GM23338 (cell line): ENCODE data around the gene SEL1L3. TPM values are rescaled to one million over a fixed set of nuclear protein-coding genes. Genes with fewer than 3 reads are reported as not detected.

Experiments used
- ATAC-seq: fragments of 200-7000 bp; cut with Tn5 transposase; 3 replicates; pipeline ENCODE4 v1.9.1; 2020
- DNase-seq: peaks from one replicate; pipeline ENCODE4 v3.0.0-alpha.2; 2015; ENCODE audit warnings: low spot score
- H2AFZ ChIP-seq: fragments of 200-600 bp; sonication (generic); 2 replicates; pipeline ENCODE4 v1.8.0; 2016; ENCODE audit warnings: antibody characterized with exemption, mild to moderate bottlenecking, moderate library complexity
- H3F3A ChIP-seq: fragments of 200-600 bp; sonication (generic); replicated peaks from 2 replicates; pipeline ENCODE4 v1.8.0; 2017; ENCODE audit warnings: antibody characterized with exemption, mixed run types, low read depth
- H3K27ac ChIP-seq: fragments of 200-600 bp; sonication (generic); 2 replicates; pipeline ENCODE4 v1.6.1; 2016; ENCODE audit warnings: low read depth
- H3K27me3 ChIP-seq: fragments of 200-600 bp; sonication (generic); 2 replicates; pipeline ENCODE4 v1.8.0; 2016; ENCODE audit warnings: mild to moderate bottlenecking, mixed run types, moderate library complexity; ENCODE audit not compliant: insufficient read depth
- H3K36me3 ChIP-seq: fragments of 200-600 bp; sonication (generic); 2 replicates; pipeline ENCODE4 v1.8.0; 2016; ENCODE audit warnings: mild to moderate bottlenecking; ENCODE audit not compliant: insufficient read depth
- H3K4me1 ChIP-seq: fragments of 200-600 bp; sonication (generic); 2 replicates; pipeline ENCODE4 v1.8.0; 2016; ENCODE audit warnings: mild to moderate bottlenecking, moderate library complexity; ENCODE audit not compliant: insufficient read depth
- H3K4me2 ChIP-seq: fragments of 200-600 bp; sonication (generic); 2 replicates; pipeline ENCODE4 v1.7.1; 2017; ENCODE audit warnings: mixed run types
- H3K4me3 ChIP-seq: fragments of 200-600 bp; sonication (generic); 2 replicates; pipeline ENCODE4 v1.6.1; 2016; ENCODE audit warnings: mixed run types
- H3K79me2 ChIP-seq: fragments of 200-600 bp; sonication (generic); replicated peaks from 2 replicates; pipeline ENCODE4 v1.8.0; 2017; ENCODE audit warnings: mild to moderate bottlenecking; ENCODE audit not compliant: insufficient read depth
- H3K9me2 ChIP-seq: fragments of 200-600 bp; sonication (generic); 2 replicates; pipeline ENCODE4 v1.8.0; 2017; ENCODE audit not compliant: insufficient read depth
- H4K20me1 ChIP-seq: fragments of 200-600 bp; sonication (generic); replicated peaks from 2 replicates; pipeline ENCODE4 v1.8.0; 2017; ENCODE audit warnings: mild to moderate bottlenecking; ENCODE audit not compliant: insufficient read depth
- H3K27ac Mint-ChIP-seq: 2 replicates; pipeline ENCODE4 v1.8.0; 2020; ENCODE audit warnings: inconsistent platforms, mild to moderate bottlenecking, moderate library complexity, mixed read lengths
- H3K27me3 Mint-ChIP-seq: 3 replicates; pipeline ENCODE4 v1.8.0; 2022; ENCODE audit warnings: low read depth, mild to moderate bottlenecking, moderate library complexity, mixed read lengths, inconsistent platforms; ENCODE audit not compliant: insufficient read depth, poor library complexity
- H3K36me3 Mint-ChIP-seq: 3 replicates; pipeline ENCODE4 v1.8.0; 2021; ENCODE audit warnings: low read depth, mild to moderate bottlenecking, inconsistent platforms, moderate library complexity, mixed read lengths
- H3K4me1 Mint-ChIP-seq: 3 replicates; pipeline ENCODE4 v1.8.0; 2020; ENCODE audit warnings: mild to moderate bottlenecking, inconsistent platforms, mixed read lengths
- H3K4me3 Mint-ChIP-seq: 3 replicates; pipeline ENCODE4 v1.8.0; 2021; ENCODE audit warnings: moderate library complexity, mild to moderate bottlenecking, inconsistent platforms, mixed read lengths
- H3K9me3 Mint-ChIP-seq: 3 replicates; pipeline ENCODE4 v1.8.0; 2020; ENCODE audit warnings: moderate library complexity, mild to moderate bottlenecking, inconsistent platforms, mixed read lengths
- CREB1 ChIP-seq: fragments of 250-450 bp; sonication (Bioruptor Pico); IDR thresholded peaks from 2 replicates; pipeline ENCODE4 v1.5.0; 2020; ENCODE audit warnings: low read depth, mild to moderate bottlenecking, moderate library complexity
- EZH2 ChIP-seq: fragments of 200-600 bp; sonication (generic); IDR thresholded peaks from one replicate; pipeline ENCODE4 v1.8.0; 2017; ENCODE audit warnings: antibody characterized with exemption, mild to moderate bottlenecking, low read depth; ENCODE audit not compliant: unreplicated experiment
- EZH2phosphoT487 ChIP-seq: fragments of 200-600 bp; sonication (generic); IDR thresholded peaks from one replicate; pipeline ENCODE4 v1.8.1; 2018; ENCODE audit warnings: antibody characterized with exemption; ENCODE audit not compliant: unreplicated experiment
- JUNB ChIP-seq: IDR thresholded peaks from one replicate; pipeline ENCODE4 v1.6.1; 2016; ENCODE audit warnings: antibody characterized with exemption; ENCODE audit not compliant: unreplicated experiment
- NANOG ChIP-seq: IDR thresholded peaks from 2 replicates; pipeline ENCODE4 v1.6.1; 2016; ENCODE audit warnings: antibody characterized with exemption, borderline replicate concordance
- POLR2AphosphoS5 ChIP-seq: IDR thresholded peaks from 2 replicates; pipeline ENCODE4 v1.6.1; 2016; ENCODE audit warnings: antibody characterized with exemption, low read depth
- STAT1 ChIP-seq: IDR thresholded peaks from one replicate; pipeline ENCODE4 v1.6.1; 2016; ENCODE audit warnings: antibody characterized with exemption; ENCODE audit not compliant: unreplicated experiment
- ZNF114 ChIP-seq: fragments of 250-450 bp; sonication (Bioruptor Pico); IDR thresholded peaks from 2 replicates; pipeline ENCODE4 v1.5.0; 2020; ENCODE audit warnings: mild to moderate bottlenecking, moderate library complexity
- ZNF331 ChIP-seq: fragments of 250-450 bp; sonication (Bioruptor Pico); IDR thresholded peaks from 2 replicates; pipeline ENCODE4 v1.5.0; 2020; ENCODE audit warnings: low read depth, mild to moderate bottlenecking, moderate library complexity
- polyA plus RNA-seq: library from polyadenylated mRNA; unstranded; fragments of >200 nt; fragmentation: Nextera tagmentation; extraction: Ambion mirVana; gene quantifications from 2 replicates; pipeline ENCODE4 v1.2.1, GENCODE V29; 2016
- total RNA-seq: library from RNA; depleted of rRNA; stranded (reverse); fragments of >200 nt; shearing (Covaris generic); gene quantifications from 2 replicates; pipeline ENCODE4 v1.2.3, GENCODE V29; 2014
- TF ChIP-seq, protein P1 (sequence below): IDR thresholded peaks from one replicate; pipeline ENCODE4 v1.6.1; 2018; ENCODE audit warnings: antibody characterized with exemption; ENCODE audit not compliant: unreplicated experiment
- TF ChIP-seq, protein P2 (sequence below), 2 experiments: fragments of 200-600 bp in 1 of 2; sonication (generic) in 1 of 2; conservative IDR thresholded peaks; 2 replicates each; pipeline versions ENCODE4 v1.5.1 to v1.6.1; 2016 to 2017; ENCODE audit warnings: antibody characterized with exemption in 2 of 2, low read depth in 2 of 2, mild to moderate bottlenecking in 2 of 2, moderate library complexity in 1 of 2
- TF ChIP-seq, protein P3 (sequence below): fragments of 250-450 bp; sonication (Bioruptor Pico); IDR thresholded peaks from 2 replicates; pipeline ENCODE4 v1.5.0; 2020; ENCODE audit warnings: mild to moderate bottlenecking, moderate library complexity
- TF ChIP-seq, protein P4 (sequence below): IDR thresholded peaks from 2 replicates; pipeline ENCODE4 v1.6.1; 2016; ENCODE audit warnings: antibody characterized with exemption

SEL1L3 gene
- total and polyA plus RNA-seq, 2 experiments from 2014 or later, result 17.1 to 61.7 TPM

DNA sequence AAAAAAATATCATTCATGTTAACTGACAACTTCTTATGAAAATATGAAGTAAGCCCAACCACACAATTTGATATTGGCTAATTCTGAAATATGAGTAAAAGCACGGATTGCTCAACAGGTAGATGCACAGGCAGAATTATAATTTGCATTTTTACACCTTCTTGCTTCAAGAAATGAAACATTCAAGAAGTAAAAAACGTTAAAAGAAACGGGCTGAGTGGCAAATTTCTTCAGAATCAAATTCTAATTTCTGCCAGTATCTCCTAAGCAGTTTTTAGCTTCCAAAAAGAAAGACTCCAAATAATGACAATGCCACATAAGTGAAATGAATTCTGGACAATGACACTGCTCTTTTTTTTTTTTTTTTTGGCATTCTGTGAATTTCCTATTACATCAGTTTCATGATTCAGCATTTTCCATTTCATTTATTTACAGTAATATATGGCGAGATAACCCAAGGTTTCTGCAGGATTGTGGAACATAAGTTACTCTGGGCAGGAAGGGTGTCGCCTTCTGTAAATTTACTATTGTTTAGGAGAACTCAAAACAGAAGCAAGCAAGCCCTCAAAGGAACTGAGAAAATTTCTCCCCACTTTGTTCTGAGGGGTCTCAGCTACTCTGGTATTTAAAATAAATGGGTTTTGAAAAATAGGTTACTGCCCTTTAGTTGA lies 1.4 kb downstream of the SEL1L3 start:
- H3K36me3 Mint-ChIP-seq, result peaks cover 8% of the 10 kb centered on the region; the same call in 2 of the 3 replicates
- Histone ChIP-seq H3K4me1 (peaks cover 46% of the 10 kb centered on the region), H3K4me3 (peak overlapping the region; percentile 91), H4K20me1 (peaks cover 7% of the 10 kb centered on the region; the same call in 1 of the 2 replicates), H3K9me2 (no peaks in the 10 kb centered on the region), H3K27ac (no peak overlapping the region), H3K79me2 (peaks cover 56% of the 10 kb centered on the region), H3K36me3 (no peaks in the 10 kb centered on the region), H3F3A (peaks cover 7% of the 10 kb centered on the region; the same call in 1 of the 2 replicates), H3K27me3 (peaks cover 15% of the 10 kb centered on the region), H2AFZ (peak overlapping the region; percentile 70; the same call in 1 of the 2 replicates), H3K4me2 (peak overlapping the region; percentile 99)
- H3K27ac Mint-ChIP-seq, result peak overlapping the region; percentile 78
- TF ChIP-seq, protein P1, sequence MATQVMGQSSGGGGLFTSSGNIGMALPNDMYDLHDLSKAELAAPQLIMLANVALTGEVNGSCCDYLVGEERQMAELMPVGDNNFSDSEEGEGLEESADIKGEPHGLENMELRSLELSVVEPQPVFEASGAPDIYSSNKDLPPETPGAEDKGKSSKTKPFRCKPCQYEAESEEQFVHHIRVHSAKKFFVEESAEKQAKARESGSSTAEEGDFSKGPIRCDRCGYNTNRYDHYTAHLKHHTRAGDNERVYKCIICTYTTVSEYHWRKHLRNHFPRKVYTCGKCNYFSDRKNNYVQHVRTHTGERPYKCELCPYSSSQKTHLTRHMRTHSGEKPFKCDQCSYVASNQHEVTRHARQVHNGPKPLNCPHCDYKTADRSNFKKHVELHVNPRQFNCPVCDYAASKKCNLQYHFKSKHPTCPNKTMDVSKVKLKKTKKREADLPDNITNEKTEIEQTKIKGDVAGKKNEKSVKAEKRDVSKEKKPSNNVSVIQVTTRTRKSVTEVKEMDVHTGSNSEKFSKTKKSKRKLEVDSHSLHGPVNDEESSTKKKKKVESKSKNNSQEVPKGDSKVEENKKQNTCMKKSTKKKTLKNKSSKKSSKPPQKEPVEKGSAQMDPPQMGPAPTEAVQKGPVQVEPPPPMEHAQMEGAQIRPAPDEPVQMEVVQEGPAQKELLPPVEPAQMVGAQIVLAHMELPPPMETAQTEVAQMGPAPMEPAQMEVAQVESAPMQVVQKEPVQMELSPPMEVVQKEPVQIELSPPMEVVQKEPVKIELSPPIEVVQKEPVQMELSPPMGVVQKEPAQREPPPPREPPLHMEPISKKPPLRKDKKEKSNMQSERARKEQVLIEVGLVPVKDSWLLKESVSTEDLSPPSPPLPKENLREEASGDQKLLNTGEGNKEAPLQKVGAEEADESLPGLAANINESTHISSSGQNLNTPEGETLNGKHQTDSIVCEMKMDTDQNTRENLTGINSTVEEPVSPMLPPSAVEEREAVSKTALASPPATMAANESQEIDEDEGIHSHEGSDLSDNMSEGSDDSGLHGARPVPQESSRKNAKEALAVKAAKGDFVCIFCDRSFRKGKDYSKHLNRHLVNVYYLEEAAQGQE, result no peak
- TF ChIP-seq POLR2AphosphoS5 (no peak), STAT1 (no peak), JUNB (no peak), EZH2phosphoT487 (no peak), CREB1 (CRISPR knock-in tag) (no peak), ZNF331 (CRISPR knock-in tag) (no peak), ZNF114 (no peak), NANOG (no peak), EZH2 (no peak)
- TF ChIP-seq, protein P2, sequence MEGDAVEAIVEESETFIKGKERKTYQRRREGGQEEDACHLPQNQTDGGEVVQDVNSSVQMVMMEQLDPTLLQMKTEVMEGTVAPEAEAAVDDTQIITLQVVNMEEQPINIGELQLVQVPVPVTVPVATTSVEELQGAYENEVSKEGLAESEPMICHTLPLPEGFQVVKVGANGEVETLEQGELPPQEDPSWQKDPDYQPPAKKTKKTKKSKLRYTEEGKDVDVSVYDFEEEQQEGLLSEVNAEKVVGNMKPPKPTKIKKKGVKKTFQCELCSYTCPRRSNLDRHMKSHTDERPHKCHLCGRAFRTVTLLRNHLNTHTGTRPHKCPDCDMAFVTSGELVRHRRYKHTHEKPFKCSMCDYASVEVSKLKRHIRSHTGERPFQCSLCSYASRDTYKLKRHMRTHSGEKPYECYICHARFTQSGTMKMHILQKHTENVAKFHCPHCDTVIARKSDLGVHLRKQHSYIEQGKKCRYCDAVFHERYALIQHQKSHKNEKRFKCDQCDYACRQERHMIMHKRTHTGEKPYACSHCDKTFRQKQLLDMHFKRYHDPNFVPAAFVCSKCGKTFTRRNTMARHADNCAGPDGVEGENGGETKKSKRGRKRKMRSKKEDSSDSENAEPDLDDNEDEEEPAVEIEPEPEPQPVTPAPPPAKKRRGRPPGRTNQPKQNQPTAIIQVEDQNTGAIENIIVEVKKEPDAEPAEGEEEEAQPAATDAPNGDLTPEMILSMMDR (conservative IDR thresholded peaks at IDR 0.05; ENCODE audit: low read depth in 2 of 2), result no peak
- TF ChIP-seq, protein P3, sequence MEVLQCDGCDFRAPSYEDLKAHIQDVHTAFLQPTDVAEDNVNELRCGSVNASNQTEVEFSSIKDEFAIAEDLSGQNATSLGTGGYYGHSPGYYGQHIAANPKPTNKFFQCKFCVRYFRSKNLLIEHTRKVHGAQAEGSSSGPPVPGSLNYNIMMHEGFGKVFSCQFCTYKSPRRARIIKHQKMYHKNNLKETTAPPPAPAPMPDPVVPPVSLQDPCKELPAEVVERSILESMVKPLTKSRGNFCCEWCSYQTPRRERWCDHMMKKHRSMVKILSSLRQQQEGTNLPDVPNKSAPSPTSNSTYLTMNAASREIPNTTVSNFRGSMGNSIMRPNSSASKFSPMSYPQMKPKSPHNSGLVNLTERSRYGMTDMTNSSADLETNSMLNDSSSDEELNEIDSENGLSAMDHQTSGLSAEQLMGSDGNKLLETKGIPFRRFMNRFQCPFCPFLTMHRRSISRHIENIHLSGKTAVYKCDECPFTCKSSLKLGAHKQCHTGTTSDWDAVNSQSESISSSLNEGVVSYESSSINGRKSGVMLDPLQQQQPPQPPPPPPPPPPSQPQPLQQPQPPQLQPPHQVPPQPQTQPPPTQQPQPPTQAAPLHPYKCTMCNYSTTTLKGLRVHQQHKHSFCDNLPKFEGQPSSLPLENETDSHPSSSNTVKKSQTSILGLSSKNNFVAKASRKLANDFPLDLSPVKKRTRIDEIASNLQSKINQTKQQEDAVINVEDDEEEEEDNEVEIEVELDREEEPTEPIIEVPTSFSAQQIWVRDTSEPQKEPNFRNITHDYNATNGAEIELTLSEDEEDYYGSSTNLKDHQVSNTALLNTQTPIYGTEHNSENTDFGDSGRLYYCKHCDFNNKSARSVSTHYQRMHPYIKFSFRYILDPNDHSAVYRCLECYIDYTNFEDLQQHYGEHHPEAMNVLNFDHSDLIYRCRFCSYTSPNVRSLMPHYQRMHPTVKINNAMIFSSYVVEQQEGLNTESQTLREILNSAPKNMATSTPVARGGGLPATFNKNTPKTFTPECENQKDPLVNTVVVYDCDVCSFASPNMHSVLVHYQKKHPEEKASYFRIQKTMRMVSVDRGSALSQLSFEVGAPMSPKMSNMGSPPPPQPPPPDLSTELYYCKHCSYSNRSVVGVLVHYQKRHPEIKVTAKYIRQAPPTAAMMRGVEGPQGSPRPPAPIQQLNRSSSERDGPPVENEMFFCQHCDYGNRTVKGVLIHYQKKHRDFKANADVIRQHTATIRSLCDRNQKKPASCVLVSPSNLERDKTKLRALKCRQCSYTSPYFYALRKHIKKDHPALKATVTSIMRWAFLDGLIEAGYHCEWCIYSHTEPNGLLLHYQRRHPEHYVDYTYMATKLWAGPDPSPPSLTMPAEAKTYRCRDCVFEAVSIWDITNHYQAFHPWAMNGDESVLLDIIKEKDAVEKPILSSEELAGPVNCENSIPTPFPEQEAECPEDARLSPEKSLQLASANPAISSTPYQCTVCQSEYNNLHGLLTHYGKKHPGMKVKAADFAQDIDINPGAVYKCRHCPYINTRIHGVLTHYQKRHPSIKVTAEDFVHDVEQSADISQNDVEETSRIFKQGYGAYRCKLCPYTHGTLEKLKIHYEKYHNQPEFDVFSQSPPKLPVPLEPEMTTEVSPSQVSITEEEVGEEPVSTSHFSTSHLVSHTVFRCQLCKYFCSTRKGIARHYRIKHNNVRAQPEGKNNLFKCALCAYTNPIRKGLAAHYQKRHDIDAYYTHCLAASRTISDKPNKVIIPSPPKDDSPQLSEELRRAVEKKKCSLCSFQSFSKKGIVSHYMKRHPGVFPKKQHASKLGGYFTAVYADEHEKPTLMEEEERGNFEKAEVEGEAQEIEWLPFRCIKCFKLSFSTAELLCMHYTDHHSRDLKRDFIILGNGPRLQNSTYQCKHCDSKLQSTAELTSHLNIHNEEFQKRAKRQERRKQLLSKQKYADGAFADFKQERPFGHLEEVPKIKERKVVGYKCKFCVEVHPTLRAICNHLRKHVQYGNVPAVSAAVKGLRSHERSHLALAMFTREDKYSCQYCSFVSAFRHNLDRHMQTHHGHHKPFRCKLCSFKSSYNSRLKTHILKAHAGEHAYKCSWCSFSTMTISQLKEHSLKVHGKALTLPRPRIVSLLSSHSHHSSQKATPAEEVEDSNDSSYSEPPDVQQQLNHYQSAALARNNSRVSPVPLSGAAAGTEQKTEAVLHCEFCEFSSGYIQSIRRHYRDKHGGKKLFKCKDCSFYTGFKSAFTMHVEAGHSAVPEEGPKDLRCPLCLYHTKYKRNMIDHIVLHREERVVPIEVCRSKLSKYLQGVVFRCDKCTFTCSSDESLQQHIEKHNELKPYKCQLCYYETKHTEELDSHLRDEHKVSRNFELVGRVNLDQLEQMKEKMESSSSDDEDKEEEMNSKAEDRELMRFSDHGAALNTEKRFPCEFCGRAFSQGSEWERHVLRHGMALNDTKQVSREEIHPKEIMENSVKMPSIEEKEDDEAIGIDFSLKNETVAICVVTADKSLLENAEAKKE (CRISPR knock-in tag), result no peak
- TF ChIP-seq, protein P4, sequence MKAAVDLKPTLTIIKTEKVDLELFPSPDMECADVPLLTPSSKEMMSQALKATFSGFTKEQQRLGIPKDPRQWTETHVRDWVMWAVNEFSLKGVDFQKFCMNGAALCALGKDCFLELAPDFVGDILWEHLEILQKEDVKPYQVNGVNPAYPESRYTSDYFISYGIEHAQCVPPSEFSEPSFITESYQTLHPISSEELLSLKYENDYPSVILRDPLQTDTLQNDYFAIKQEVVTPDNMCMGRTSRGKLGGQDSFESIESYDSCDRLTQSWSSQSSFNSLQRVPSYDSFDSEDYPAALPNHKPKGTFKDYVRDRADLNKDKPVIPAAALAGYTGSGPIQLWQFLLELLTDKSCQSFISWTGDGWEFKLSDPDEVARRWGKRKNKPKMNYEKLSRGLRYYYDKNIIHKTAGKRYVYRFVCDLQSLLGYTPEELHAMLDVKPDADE, result no peak
- no peak for DNase-seq
- peaks cover 34% of the 10 kb centered on the region for H3K4me1 Mint-ChIP-seq
- peak overlapping the region; percentile 94 for H3K4me3 Mint-ChIP-seq
- H3K9me3 Mint-ChIP-seq, result no peaks in the 10 kb centered on the region
- no peak for ATAC-seq
- peaks cover 14% of the 10 kb centered on the region for H3K27me3 Mint-ChIP-seq
